Measurements from ENCODE around the gene SLC5A1.
"Not testable (repeated sequence)": the region's sequence is repeated elsewhere in the genome, so short reads cannot be mapped to it uniquely, and the experiment has no call there.

DNA sequence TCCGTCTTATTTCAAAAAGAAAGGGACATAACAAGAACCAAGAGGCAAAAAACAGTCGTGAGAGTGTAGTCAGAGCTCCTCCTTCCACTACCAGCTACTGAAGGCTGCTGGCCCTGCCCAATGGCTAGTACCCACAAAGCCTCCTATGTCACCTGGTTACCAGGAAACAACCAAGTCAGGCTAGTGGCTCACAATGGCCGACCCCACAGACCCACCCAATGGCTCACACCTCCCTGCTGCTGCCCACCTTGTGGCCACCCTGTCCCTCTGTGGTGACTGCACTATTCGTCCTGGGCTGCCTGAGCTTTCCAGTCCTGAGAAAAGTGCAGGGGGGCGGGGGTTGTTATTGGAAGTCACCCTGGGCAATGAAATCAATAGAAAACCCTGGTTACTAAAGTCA lies 114.6 kb downstream of the SLC5A1 start:
- TF ChIP-seq CTCF (IDR thresholded peaks at IDR 0.05); ATF2 (CRISPR knock-in tag; IDR thresholded peaks at IDR 0.05; ENCODE audit: borderline replicate concordance, low read depth); ZNF263 (CRISPR knock-in tag; IDR thresholded peaks at IDR 0.05; ENCODE audit: low read depth); E2F4 (CRISPR knock-in tag; IDR thresholded peaks at IDR 0.05; ENCODE audit: borderline replicate concordance, low read depth); ELF4 (CRISPR knock-in tag; IDR thresholded peaks at IDR 0.05; ENCODE audit: low read depth): not testable (repeated sequence)

All from WTC11 (cell line).